Hematopoietic multipotent progenitor cell treated with erythropoietin and hydrocortisone succinate and interleukin-3 and kit ligand, for 4 days (in vitro differentiated cells): ENCODE results near the gene PMIS2.

Experiments
- DNase-seq: peaks from one replicate; pipeline ENCODE4 v3.0.0-alpha.2; 2015

Gene PMIS2

GRCh38 chr19:35633727-35634440 lies 47.9 kb downstream of the PMIS2 start:
- no peak for DNase-seq

DNA sequence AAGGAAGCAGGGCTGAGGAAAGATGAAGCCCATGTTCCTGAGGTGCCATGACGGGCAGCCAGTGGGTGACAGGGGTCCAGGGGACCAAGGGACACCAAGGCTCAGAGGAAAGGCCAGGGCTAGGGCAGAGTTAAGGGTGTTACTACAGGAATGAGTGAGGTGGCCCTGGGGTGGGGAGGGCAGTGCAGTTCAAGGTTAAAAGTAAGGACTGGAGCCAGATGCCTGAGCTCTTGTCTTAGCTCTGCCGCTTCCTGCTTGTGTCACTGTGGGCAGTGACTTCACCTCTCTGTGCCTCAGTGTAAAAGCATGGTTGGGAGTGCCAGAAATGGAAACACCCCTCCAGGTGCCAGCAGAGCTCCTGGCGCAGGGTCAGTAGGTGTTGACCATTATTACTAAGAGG lies 50.7 kb downstream of the PMIS2 start:
- no peak for DNase-seq
